Measurements from ENCODE around the gene GADL1.

GADL1 gene

GRCh38 chr3:30894521-30895251 is at the start of gene GADL1:
TSS of gene GADL1 (minus strand) at chr3:30894661. CDS start at chr3:30894614, 47 bp downstream.
- H3K36me3 Mint-ChIP-seq (ENCODE audit: low read depth), result no peaks in the 10 kb centered on the region
- H3K27me3 Mint-ChIP-seq (ENCODE audit: low read depth), result peaks cover 60% of the 10 kb centered on the region
- peaks cover 8% of the 10 kb centered on the region for H3K4me1 Mint-ChIP-seq (ENCODE audit: low read depth)
- peak within 1 kb of the TSS; percentile 69 for H3K4me3 Mint-ChIP-seq
- H3K27ac Mint-ChIP-seq, result no peak within 1 kb of the TSS
- no peaks in the 10 kb centered on the region for H3K9me3 Mint-ChIP-seq
- DNase-seq (ENCODE audit: low spot score), result peak; percentile 4

GRCh38 chr3:30944124-30944523 is 49.7 kb upstream of the GADL1 start:
- Mint-ChIP-seq H3K9me3 (peaks cover 5% of the 10 kb centered on the region), H3K27ac (no peak overlapping the region), H3K36me3 (ENCODE audit: low read depth) (no peaks in the 10 kb centered on the region), H3K4me3 (no peak overlapping the region), H3K4me1 (ENCODE audit: low read depth) (peaks cover 2% of the 10 kb centered on the region), H3K27me3 (ENCODE audit: low read depth) (no peaks in the 10 kb centered on the region)
- DNase-seq (ENCODE audit: low spot score), result no peak

GRCh38 chr3:30943206-30943605 is 48.7 kb upstream of the GADL1 start:
- Mint-ChIP-seq H3K27ac (no peak overlapping the region), H3K36me3 (ENCODE audit: low read depth) (no peaks in the 10 kb centered on the region), H3K4me3 (no peak overlapping the region), H3K27me3 (ENCODE audit: low read depth) (peaks cover 3% of the 10 kb centered on the region), H3K9me3 (peaks cover 5% of the 10 kb centered on the region), H3K4me1 (ENCODE audit: low read depth) (peaks cover 2% of the 10 kb centered on the region)
- no peak for DNase-seq (ENCODE audit: low spot score)

GRCh38 chr3:30941342-30941741 is 46.9 kb upstream of the GADL1 start:
- no peak for DNase-seq (ENCODE audit: low spot score)
- H3K27me3 Mint-ChIP-seq (ENCODE audit: low read depth), result peaks cover 8% of the 10 kb centered on the region
- H3K4me1 Mint-ChIP-seq (ENCODE audit: low read depth), result peaks cover 2% of the 10 kb centered on the region
- H3K9me3 Mint-ChIP-seq, result peaks cover 5% of the 10 kb centered on the region
- no peaks in the 10 kb centered on the region for H3K36me3 Mint-ChIP-seq (ENCODE audit: low read depth)
- H3K27ac Mint-ChIP-seq, result no peak overlapping the region
- H3K4me3 Mint-ChIP-seq, result no peak overlapping the region

- Mint-ChIP-seq H3K9me3 (peaks cover 5% of the 10 kb centered on the region), H3K4me3 (no peak overlapping the region), H3K4me1 (ENCODE audit: low read depth) (peaks cover 2% of the 10 kb centered on the region), H3K27ac (no peak overlapping the region), H3K36me3 (ENCODE audit: low read depth) (no peaks in the 10 kb centered on the region), H3K27me3 (ENCODE audit: low read depth) (peaks cover 8% of the 10 kb centered on the region)
- no peak for DNase-seq (ENCODE audit: low spot score)
These were observed 46.3 kb upstream of the GADL1 start for GRCh38 chr3:30940740-30941139.

- no peak overlapping the region for H3K4me3 Mint-ChIP-seq
- H3K27me3 Mint-ChIP-seq (ENCODE audit: low read depth), result peaks cover 8% of the 10 kb centered on the region
- no peaks in the 10 kb centered on the region for H3K36me3 Mint-ChIP-seq (ENCODE audit: low read depth)
- H3K9me3 Mint-ChIP-seq, result no peaks in the 10 kb centered on the region
- DNase-seq (ENCODE audit: low spot score), result no peak
- no peak overlapping the region for H3K27ac Mint-ChIP-seq
- no peaks in the 10 kb centered on the region for H3K4me1 Mint-ChIP-seq (ENCODE audit: low read depth)
These were observed 39.7 kb upstream of the GADL1 start for GRCh38 chr3:30934208-30934550.

- H3K36me3 Mint-ChIP-seq (ENCODE audit: low read depth), result no peaks in the 10 kb centered on the region
- peaks cover 7% of the 10 kb centered on the region for H3K27me3 Mint-ChIP-seq (ENCODE audit: low read depth)
- DNase-seq (ENCODE audit: low spot score), result no peak
- H3K4me1 Mint-ChIP-seq (ENCODE audit: low read depth), result no peaks in the 10 kb centered on the region
- no peak overlapping the region for H3K27ac Mint-ChIP-seq
- H3K9me3 Mint-ChIP-seq, result no peaks in the 10 kb centered on the region
- no peak overlapping the region for H3K4me3 Mint-ChIP-seq
These were observed 39.2 kb upstream of the GADL1 start for GRCh38 chr3:30933478-30934207.

GRCh38 chr3:30932513-30933098 is 38.1 kb upstream of the GADL1 start:
- H3K36me3 Mint-ChIP-seq (ENCODE audit: low read depth), result no peaks in the 10 kb centered on the region
- no peak overlapping the region for H3K27ac Mint-ChIP-seq
- H3K4me1 Mint-ChIP-seq (ENCODE audit: low read depth), result no peaks in the 10 kb centered on the region
- no peak for DNase-seq (ENCODE audit: low spot score)
- H3K27me3 Mint-ChIP-seq (ENCODE audit: low read depth), result peaks cover 2% of the 10 kb centered on the region
- H3K4me3 Mint-ChIP-seq, result no peak overlapping the region
- no peaks in the 10 kb centered on the region for H3K9me3 Mint-ChIP-seq

- Mint-ChIP-seq H3K36me3 (ENCODE audit: low read depth) (no peaks in the 10 kb centered on the region), H3K4me1 (ENCODE audit: low read depth) (peaks cover 1% of the 10 kb centered on the region), H3K4me3 (no peak overlapping the region), H3K9me3 (no peaks in the 10 kb centered on the region), H3K27me3 (ENCODE audit: low read depth) (no peaks in the 10 kb centered on the region), H3K27ac (no peak overlapping the region)
- no peak for DNase-seq (ENCODE audit: low spot score)
These were observed 30.3 kb upstream of the GADL1 start for GRCh38 chr3:30924763-30925162.

- H3K4me1 Mint-ChIP-seq (ENCODE audit: low read depth), result no peaks in the 10 kb centered on the region
- H3K27me3 Mint-ChIP-seq (ENCODE audit: low read depth), result no peaks in the 10 kb centered on the region
- H3K27ac Mint-ChIP-seq, result no peak overlapping the region
- no peak for DNase-seq (ENCODE audit: low spot score)
- no peak overlapping the region for H3K4me3 Mint-ChIP-seq
- H3K36me3 Mint-ChIP-seq (ENCODE audit: low read depth), result no peaks in the 10 kb centered on the region
- no peaks in the 10 kb centered on the region for H3K9me3 Mint-ChIP-seq
These were observed 25.1 kb upstream of the GADL1 start for GRCh38 chr3:30919564-30919963.

- no peaks in the 10 kb centered on the region for H3K36me3 Mint-ChIP-seq (ENCODE audit: low read depth)
- DNase-seq (ENCODE audit: low spot score), result no peak
- no peaks in the 10 kb centered on the region for H3K4me1 Mint-ChIP-seq (ENCODE audit: low read depth)
- no peak overlapping the region for H3K27ac Mint-ChIP-seq
- H3K4me3 Mint-ChIP-seq, result no peak overlapping the region
- H3K9me3 Mint-ChIP-seq, result no peaks in the 10 kb centered on the region
- H3K27me3 Mint-ChIP-seq (ENCODE audit: low read depth), result no peaks in the 10 kb centered on the region
These were observed 24.3 kb upstream of the GADL1 start for GRCh38 chr3:30918761-30919160.

GRCh38 chr3:30915782-30916181 is 21.3 kb upstream of the GADL1 start:
- Mint-ChIP-seq H3K9me3 (no peaks in the 10 kb centered on the region), H3K4me3 (no peak overlapping the region), H3K27ac (no peak overlapping the region), H3K4me1 (ENCODE audit: low read depth) (no peaks in the 10 kb centered on the region), H3K36me3 (ENCODE audit: low read depth) (no peaks in the 10 kb centered on the region), H3K27me3 (ENCODE audit: low read depth) (no peaks in the 10 kb centered on the region)
- DNase-seq (ENCODE audit: low spot score), result no peak

- H3K36me3 Mint-ChIP-seq (ENCODE audit: low read depth), result no peaks in the 10 kb centered on the region
- H3K4me1 Mint-ChIP-seq (ENCODE audit: low read depth), result no peaks in the 10 kb centered on the region
- DNase-seq (ENCODE audit: low spot score), result no peak
- no peak overlapping the region for H3K4me3 Mint-ChIP-seq
- no peaks in the 10 kb centered on the region for H3K9me3 Mint-ChIP-seq
- H3K27me3 Mint-ChIP-seq (ENCODE audit: low read depth), result no peaks in the 10 kb centered on the region
- H3K27ac Mint-ChIP-seq, result no peak overlapping the region
These were observed 20.2 kb upstream of the GADL1 start for GRCh38 chr3:30914696-30915095.

- Mint-ChIP-seq H3K36me3 (ENCODE audit: low read depth) (no peaks in the 10 kb centered on the region), H3K27me3 (ENCODE audit: low read depth) (no peaks in the 10 kb centered on the region), H3K4me1 (ENCODE audit: low read depth) (no peaks in the 10 kb centered on the region), H3K9me3 (no peaks in the 10 kb centered on the region), H3K27ac (no peak overlapping the region), H3K4me3 (no peak overlapping the region)
- DNase-seq (ENCODE audit: low spot score), result no peak
These were observed 18.7 kb upstream of the GADL1 start for GRCh38 chr3:30913176-30913575.
